Cardiac muscle cell (in vitro differentiated cells and primary cell): Measurements from ENCODE around the gene RREB1. TPM values are rescaled to one million over a fixed set of nuclear protein-coding genes. Genes with fewer than 3 reads are reported as not detected.

Experiments used
- DNase-seq, 2 donors: peaks; one replicate each; pipeline versions ENCODE4 v3.0.0 to v3.0.0-alpha.2; 2010 to 2017; ENCODE audit warnings: low read depth in 1 of 2, low spot score in 1 of 2
- H3K27ac ChIP-seq: fragments of 200-600 bp; sonication (generic); 2 replicates; pipeline ENCODE4 v1.5.1; 2016
- H3K27me3 ChIP-seq: fragments of 200-600 bp; sonication (generic); 2 replicates; pipeline ENCODE4 v1.6.0; 2016; ENCODE audit warnings: control low read depth
- H3K36me3 ChIP-seq: fragments of 200-600 bp; sonication (generic); 2 replicates; pipeline ENCODE4 v1.5.1; 2016; ENCODE audit warnings: control low read depth
- H3K4me1 ChIP-seq: fragments of 200-600 bp; sonication (generic); 2 replicates; pipeline ENCODE4 v1.8.1; 2017; ENCODE audit warnings: low read depth, mild to moderate bottlenecking, mixed run types
- H3K4me3 ChIP-seq: fragments of 200-600 bp; sonication (generic); 2 replicates; pipeline ENCODE4 v1.5.1; 2016; ENCODE audit warnings: mild to moderate bottlenecking
- H3K9me3 ChIP-seq: fragments of 200-600 bp; sonication (generic); 2 replicates; pipeline ENCODE4 v1.5.1; 2017; ENCODE audit warnings: low read depth, mild to moderate bottlenecking, control low read depth
- CTCF ChIP-seq: IDR thresholded peaks from 2 replicates; pipeline ENCODE4 v1.5.1; 2012; ENCODE audit warnings: low read depth, mild to moderate bottlenecking, low read length
- polyA plus RNA-seq: library from polyadenylated mRNA; unstranded; fragments of >200 nt; fragmentation: Nextera tagmentation; extraction: Ambion mirVana; gene quantifications from 2 replicates; pipeline ENCODE4 v1.2.1, GENCODE V29; 2016
- total RNA-seq: library from RNA; depleted of rRNA; stranded (reverse); fragments of >200 nt; gene quantifications from 2 replicates; pipeline ENCODE4 v1.2.3, GENCODE V29; 2016

RREB1 gene
- total and polyA plus RNA-seq, 2 experiments from 2014 or later, result 15.4 to 55.3 TPM

DNA sequence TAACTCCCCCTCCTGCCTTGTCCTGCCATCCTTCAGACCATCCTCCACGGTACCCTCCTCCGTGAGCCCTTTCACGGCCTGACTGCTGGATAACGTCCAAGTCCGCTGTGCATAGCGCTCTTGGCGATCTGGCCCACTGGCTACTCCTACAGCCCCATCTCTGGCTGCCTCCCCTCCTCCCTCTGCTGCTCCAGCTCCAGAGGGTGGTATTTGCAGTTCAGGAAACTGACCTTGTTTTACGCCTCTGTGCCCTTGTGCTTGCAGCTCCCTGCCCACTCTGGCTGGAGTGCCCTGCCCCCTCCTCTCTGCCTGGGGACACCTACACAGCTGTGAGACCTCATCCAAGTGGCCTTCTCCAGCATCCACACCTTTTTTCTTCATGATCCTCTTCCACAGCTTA lies 6.5 kb upstream of the RREB1 start:
- no peak for TF ChIP-seq CTCF
- no peak overlapping the region for H3K27ac ChIP-seq
- no peaks in the 10 kb centered on the region for H3K9me3 ChIP-seq
- H3K4me3 ChIP-seq, result no peak overlapping the region
- H3K27me3 ChIP-seq, result no peaks in the 10 kb centered on the region
- no peak for DNase-seq
- no peaks in the 10 kb centered on the region for H3K4me1 ChIP-seq
- no peaks in the 10 kb centered on the region for H3K36me3 ChIP-seq

DNA sequence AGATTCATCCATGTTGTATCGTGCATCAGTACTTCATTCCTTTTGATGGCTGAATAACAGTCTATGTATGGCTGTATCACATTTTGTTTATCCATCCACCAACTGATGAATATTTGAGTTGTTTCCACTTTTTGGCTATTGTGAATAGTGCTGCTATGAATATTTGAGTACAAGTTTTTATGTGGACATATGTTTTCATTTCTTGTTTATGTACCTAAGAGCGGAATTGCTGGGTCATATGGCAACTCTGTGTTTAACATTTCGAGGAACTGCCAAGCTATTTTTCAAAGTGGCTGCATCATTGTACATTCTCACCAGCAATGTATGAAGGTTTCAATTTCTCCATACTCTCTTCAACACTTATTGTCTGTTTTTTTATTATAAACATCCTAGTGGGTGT lies 3.0 kb upstream of the RREB1 start:
- no peaks in the 10 kb centered on the region for H3K9me3 ChIP-seq
- H3K4me3 ChIP-seq, result no peak overlapping the region
- no peak for DNase-seq
- H3K4me1 ChIP-seq, result peaks cover 4% of the 10 kb centered on the region
- no peaks in the 10 kb centered on the region for H3K27me3 ChIP-seq
- no peak overlapping the region for H3K27ac ChIP-seq
- H3K36me3 ChIP-seq, result no peaks in the 10 kb centered on the region
- TF ChIP-seq CTCF, result no peak

GRCh38 chr6:7106215-7106751 lies 1.5 kb upstream of the RREB1 start:
- peaks cover 19% of the 10 kb centered on the region for H3K4me1 ChIP-seq
- H3K27me3 ChIP-seq, result no peaks in the 10 kb centered on the region
- H3K27ac ChIP-seq, result peak overlapping the region; percentile 45
- no peak overlapping the region for H3K4me3 ChIP-seq
- H3K9me3 ChIP-seq, result no peaks in the 10 kb centered on the region
- no peaks in the 10 kb centered on the region for H3K36me3 ChIP-seq
- DNase-seq, result peak; percentile 46 to 52
- no peak for TF ChIP-seq CTCF

GRCh38 chr6:7106752-7107577 lies 796 bp upstream of the RREB1 start:
- Histone ChIP-seq H3K4me1 (peaks cover 25% of the 10 kb centered on the region), H3K36me3 (no peaks in the 10 kb centered on the region), H3K4me3 (peak overlapping the region; percentile 89), H3K27me3 (no peaks in the 10 kb centered on the region), H3K27ac (peak overlapping the region; percentile 45), H3K9me3 (no peaks in the 10 kb centered on the region)
- TF ChIP-seq CTCF, result peak; percentile 5
- DNase-seq, result no peak

DNA sequence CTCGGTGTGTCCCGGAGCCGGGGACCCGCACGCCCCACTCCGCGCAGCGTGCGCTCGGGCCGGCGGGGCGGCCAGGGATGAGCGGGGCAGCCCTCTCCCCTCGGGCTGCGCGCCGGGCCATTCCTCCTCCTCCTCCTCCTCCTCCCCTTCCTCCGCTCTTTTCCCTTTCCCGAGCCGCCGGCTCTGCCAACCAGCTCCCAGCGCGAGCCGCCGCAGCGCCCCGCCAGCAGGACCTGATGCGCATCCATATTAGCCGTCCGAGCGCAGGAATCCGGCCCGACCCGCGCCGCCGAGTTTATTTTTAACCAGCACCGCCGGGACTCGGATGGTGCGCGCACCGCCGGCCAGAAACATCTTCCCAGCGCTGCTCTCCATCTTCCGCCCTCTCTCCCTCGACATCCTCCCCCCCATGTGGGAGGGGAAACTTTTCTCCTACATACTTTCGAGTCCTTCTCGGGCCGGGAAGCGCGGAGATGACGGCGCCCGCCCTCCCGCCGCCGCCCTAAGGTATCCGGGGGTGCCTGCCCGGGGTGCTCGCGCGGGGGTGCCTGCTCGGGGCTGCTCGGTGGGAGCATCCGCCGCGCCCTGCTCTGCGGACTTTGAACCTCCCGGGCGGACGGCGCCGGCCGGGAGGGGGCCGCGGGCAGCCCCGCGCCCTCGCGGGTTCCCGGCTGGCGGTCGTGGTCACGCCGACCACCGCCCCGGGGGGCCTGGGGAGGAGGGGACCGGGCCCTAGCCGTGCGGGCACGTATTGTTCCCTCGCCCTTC lies 619 bp downstream of the RREB1 start:
- no peak for TF ChIP-seq CTCF
- H3K9me3 ChIP-seq, result no peaks in the 10 kb centered on the region
- no peaks in the 10 kb centered on the region for H3K36me3 ChIP-seq
- peaks cover 34% of the 10 kb centered on the region for H3K4me1 ChIP-seq
- no peaks in the 10 kb centered on the region for H3K27me3 ChIP-seq
- peak; percentile 69 to 81 for DNase-seq
- peak overlapping the region; percentile 27 for H3K27ac ChIP-seq
- H3K4me3 ChIP-seq, result peak overlapping the region; percentile 89
